SK-N-MC (cell line): Measurements from ENCODE around the gene GRK7.
"Not testable (repeated sequence)": the region's sequence is repeated elsewhere in the genome, so short reads cannot be mapped to it uniquely, and the experiment has no call there.

Source experiments
- DNase-seq: peaks from one replicate; pipeline ENCODE4 v3.0.0-alpha.2; 2011; ENCODE audit warnings: low read depth, low spot score
- H3K27ac ChIP-seq: fragments of 200-600 bp; sonication (generic); 2 replicates; pipeline ENCODE4 v1.5.1; 2016; ENCODE audit warnings: mixed run types
- H3K36me3 ChIP-seq: fragments of 200-600 bp; sonication (generic); 2 replicates; pipeline ENCODE4 v1.6.1; 2017; ENCODE audit warnings: antibody characterized with exemption, low read length, mixed read lengths; ENCODE audit not compliant: insufficient read depth
- H3K4me3 ChIP-seq: fragments of 200-600 bp; sonication (generic); 2 replicates; pipeline ENCODE4 v1.5.1; 2016
- H3K9ac ChIP-seq: fragments of 200-600 bp; sonication (generic); 2 replicates; pipeline ENCODE4 v1.8.0; 2017; ENCODE audit warnings: mixed run types, mixed read lengths; ENCODE audit not compliant: insufficient read length
- H3K9me3 ChIP-seq: fragments of 200-600 bp; sonication (generic); 2 replicates; pipeline ENCODE4 v1.6.1; 2017; ENCODE audit warnings: low read depth, mild to moderate bottlenecking, antibody characterized with exemption, low read length, moderate library complexity, mixed read lengths
- EZH2 ChIP-seq: fragments of 200-600 bp; sonication (generic); IDR thresholded peaks from one replicate; pipeline ENCODE4 v1.6.1; 2017; ENCODE audit warnings: antibody characterized with exemption
- FOXP2 ChIP-seq: optimal IDR thresholded peaks from 2 replicates; pipeline ENCODE3; 2011; ENCODE audit warnings: mild to moderate bottlenecking, moderate library complexity; ENCODE audit not compliant: insufficient read depth; ENCODE audit errors: extremely low read length, control extremely low read depth
- POLR2AphosphoS5 ChIP-seq: IDR thresholded peaks from 2 replicates; pipeline ENCODE4 v1.6.1; 2012; ENCODE audit warnings: mild to moderate bottlenecking, low read depth, low read length, borderline replicate concordance

GRK7 gene

GRCh38 chr3:141783632-141784031 lies 20.4 kb downstream of the GRK7 start:
- no peak for TF ChIP-seq EZH2
- no peak for TF ChIP-seq POLR2AphosphoS5
- TF ChIP-seq FOXP2, result no peak
- Histone ChIP-seq H3K27ac (no peak overlapping the region), H3K9me3 (no peaks in the 10 kb centered on the region)

GRCh38 chr3:141784096-141784495 lies 20.9 kb downstream of the GRK7 start:
- no peak for TF ChIP-seq POLR2AphosphoS5
- no peak for TF ChIP-seq FOXP2
- no peak for TF ChIP-seq EZH2
- no peak overlapping the region for H3K4me3 ChIP-seq
- no peak overlapping the region for H3K27ac ChIP-seq

More at GRCh38 chr3:141783632-141784031, 20.4 kb downstream of the GRK7 start:
- no peak overlapping the region for H3K4me3 ChIP-seq
- no peaks in the 10 kb centered on the region for H3K36me3 ChIP-seq
- no peak for DNase-seq
- no peak overlapping the region for H3K9ac ChIP-seq

GRCh38 chr3:141784531-141784930 lies 21.3 kb downstream of the GRK7 start:
- H3K27ac ChIP-seq, result no peak overlapping the region

More at GRCh38 chr3:141784096-141784495, 20.9 kb downstream of the GRK7 start:
- H3K36me3 ChIP-seq, result no peaks in the 10 kb centered on the region
- H3K9ac ChIP-seq, result no peak overlapping the region
- no peaks in the 10 kb centered on the region for H3K9me3 ChIP-seq
- DNase-seq, result no peak

GRCh38 chr3:141788149-141788548 lies 24.9 kb downstream of the GRK7 start:
- no peaks in the 10 kb centered on the region for H3K36me3 ChIP-seq
- no peaks in the 10 kb centered on the region for H3K9me3 ChIP-seq
- H3K9ac ChIP-seq, result no peak overlapping the region
- H3K27ac ChIP-seq, result no peak overlapping the region
- no peak overlapping the region for H3K4me3 ChIP-seq
- TF ChIP-seq FOXP2 (no peak), POLR2AphosphoS5 (no peak), EZH2 (no peak)
- DNase-seq, result no peak

More at GRCh38 chr3:141784531-141784930, 21.3 kb downstream of the GRK7 start:
- H3K4me3 ChIP-seq, result no peak overlapping the region
- H3K9me3 ChIP-seq, result no peaks in the 10 kb centered on the region
- no peaks in the 10 kb centered on the region for H3K36me3 ChIP-seq
- no peak for DNase-seq
- TF ChIP-seq POLR2AphosphoS5 (no peak), EZH2 (no peak), FOXP2 (no peak)
- no peak overlapping the region for H3K9ac ChIP-seq

- H3K27ac ChIP-seq, H3K9ac ChIP-seq, H3K36me3 ChIP-seq, DNase-seq, H3K4me3 ChIP-seq, H3K9me3 ChIP-seq: not testable (repeated sequence)
These were observed 25.5 kb downstream of the GRK7 start for GRCh38 chr3:141788750-141789149.

GRCh38 chr3:141789281-141789680 lies 26.1 kb downstream of the GRK7 start:
- Histone ChIP-seq H3K9ac (no peak overlapping the region), H3K36me3 (no peaks in the 10 kb centered on the region), H3K4me3 (no peak overlapping the region), H3K9me3 (no peaks in the 10 kb centered on the region), H3K27ac (no peak overlapping the region)
- TF ChIP-seq POLR2AphosphoS5, result no peak
- TF ChIP-seq EZH2, result no peak
- no peak for TF ChIP-seq FOXP2
- no peak for DNase-seq

GRCh38 chr3:141790171-141790570 lies 27.0 kb downstream of the GRK7 start:
- H3K4me3 ChIP-seq, result no peak overlapping the region
- DNase-seq, result no peak
- H3K9me3 ChIP-seq, result no peaks in the 10 kb centered on the region

GRCh38 chr3:141792495-141792894 lies 29.3 kb downstream of the GRK7 start:
- Histone ChIP-seq H3K9ac (no peak overlapping the region), H3K36me3 (no peaks in the 10 kb centered on the region), H3K4me3 (no peak overlapping the region), H3K9me3 (no peaks in the 10 kb centered on the region), H3K27ac (no peak overlapping the region)
- no peak for DNase-seq
- TF ChIP-seq POLR2AphosphoS5, result no peak
- no peak for TF ChIP-seq EZH2
- no peak for TF ChIP-seq FOXP2

More at GRCh38 chr3:141790171-141790570, 27.0 kb downstream of the GRK7 start:
- H3K27ac ChIP-seq, result no peak overlapping the region
- no peak overlapping the region for H3K9ac ChIP-seq
- no peaks in the 10 kb centered on the region for H3K36me3 ChIP-seq
- no peak for TF ChIP-seq POLR2AphosphoS5
- TF ChIP-seq EZH2, result no peak
- no peak for TF ChIP-seq FOXP2

GRCh38 chr3:141793476-141794260 lies 30.5 kb downstream of the GRK7 start:
- TF ChIP-seq POLR2AphosphoS5 (no peak), FOXP2 (no peak), EZH2 (no peak)
- H3K9me3 ChIP-seq, result no peaks in the 10 kb centered on the region
- H3K36me3 ChIP-seq, result no peaks in the 10 kb centered on the region
- no peak overlapping the region for H3K9ac ChIP-seq
- H3K4me3 ChIP-seq, result no peak overlapping the region
- H3K27ac ChIP-seq, result no peak overlapping the region
- DNase-seq, result no peak
